ENCODE data around the gene HPSE2. TPM values are rescaled to one million over a fixed set of nuclear protein-coding genes. Genes with fewer than 3 reads are reported as not detected.
A peak's percentile ranks its signal among the peaks of the same experiment; 100 is the strongest.

HPSE2 gene
- total RNA-seq, 6 experiments from 2014 or later = 0.05 to 0.09 TPM; not detected in 4

GRCh38 chr10:98621630-98622029 is 614.0 kb downstream of the HPSE2 start:
- TF ChIP-seq, protein P1, sequence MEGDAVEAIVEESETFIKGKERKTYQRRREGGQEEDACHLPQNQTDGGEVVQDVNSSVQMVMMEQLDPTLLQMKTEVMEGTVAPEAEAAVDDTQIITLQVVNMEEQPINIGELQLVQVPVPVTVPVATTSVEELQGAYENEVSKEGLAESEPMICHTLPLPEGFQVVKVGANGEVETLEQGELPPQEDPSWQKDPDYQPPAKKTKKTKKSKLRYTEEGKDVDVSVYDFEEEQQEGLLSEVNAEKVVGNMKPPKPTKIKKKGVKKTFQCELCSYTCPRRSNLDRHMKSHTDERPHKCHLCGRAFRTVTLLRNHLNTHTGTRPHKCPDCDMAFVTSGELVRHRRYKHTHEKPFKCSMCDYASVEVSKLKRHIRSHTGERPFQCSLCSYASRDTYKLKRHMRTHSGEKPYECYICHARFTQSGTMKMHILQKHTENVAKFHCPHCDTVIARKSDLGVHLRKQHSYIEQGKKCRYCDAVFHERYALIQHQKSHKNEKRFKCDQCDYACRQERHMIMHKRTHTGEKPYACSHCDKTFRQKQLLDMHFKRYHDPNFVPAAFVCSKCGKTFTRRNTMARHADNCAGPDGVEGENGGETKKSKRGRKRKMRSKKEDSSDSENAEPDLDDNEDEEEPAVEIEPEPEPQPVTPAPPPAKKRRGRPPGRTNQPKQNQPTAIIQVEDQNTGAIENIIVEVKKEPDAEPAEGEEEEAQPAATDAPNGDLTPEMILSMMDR (IDR thresholded peaks at IDR 0.05) = no peak
- Mint-ChIP-seq H3K4me3 (no peak overlapping the region), H3K9me3 (no peaks in the 10 kb centered on the region), H3K4me1 (ENCODE audit: low read depth) (peaks cover 30% of the 10 kb centered on the region), H3K36me3 (ENCODE audit: low read depth) (no peaks in the 10 kb centered on the region), H3K27ac (no peak overlapping the region), H3K27me3 (ENCODE audit: insufficient read depth) (no peaks in the 10 kb centered on the region; the same call in 1 of the 2 replicates)
- no peak for DNase-seq

GRCh38 chr10:98620503-98620902 is 615.1 kb downstream of the HPSE2 start:
- Mint-ChIP-seq H3K36me3 (ENCODE audit: low read depth) (no peaks in the 10 kb centered on the region), H3K27me3 (ENCODE audit: insufficient read depth) (no peaks in the 10 kb centered on the region; the same call in 1 of the 2 replicates), H3K9me3 (no peaks in the 10 kb centered on the region), H3K27ac (no peak overlapping the region), H3K4me1 (ENCODE audit: low read depth) (peaks cover 30% of the 10 kb centered on the region), H3K4me3 (no peak overlapping the region)
- no peak for DNase-seq
- TF ChIP-seq, protein P1 (IDR thresholded peaks at IDR 0.05) = no peak

- H3K36me3 Mint-ChIP-seq (ENCODE audit: low read depth) = no peaks in the 10 kb centered on the region
- no peaks in the 10 kb centered on the region; the same call in 1 of the 2 replicates for H3K27me3 Mint-ChIP-seq (ENCODE audit: insufficient read depth)
- peaks cover 30% of the 10 kb centered on the region for H3K4me1 Mint-ChIP-seq (ENCODE audit: low read depth)
- TF ChIP-seq, protein P1 (IDR thresholded peaks at IDR 0.05) = no peak
- H3K9me3 Mint-ChIP-seq = no peaks in the 10 kb centered on the region
- DNase-seq = no peak
- no peak overlapping the region; the same call in 1 of the 2 replicates for H3K4me3 Mint-ChIP-seq
- H3K27ac Mint-ChIP-seq = peak overlapping the region; percentile 84
These were observed 616.2 kb downstream of the HPSE2 start for GRCh38 chr10:98619446-98619845.

GRCh38 chr10:98617906-98618520 is 617.6 kb downstream of the HPSE2 start:
- Mint-ChIP-seq H3K27ac (peak overlapping the region; percentile 84; the same call in 1 of the 2 replicates), H3K27me3 (ENCODE audit: insufficient read depth) (peaks cover 2% of the 10 kb centered on the region)

DNA sequence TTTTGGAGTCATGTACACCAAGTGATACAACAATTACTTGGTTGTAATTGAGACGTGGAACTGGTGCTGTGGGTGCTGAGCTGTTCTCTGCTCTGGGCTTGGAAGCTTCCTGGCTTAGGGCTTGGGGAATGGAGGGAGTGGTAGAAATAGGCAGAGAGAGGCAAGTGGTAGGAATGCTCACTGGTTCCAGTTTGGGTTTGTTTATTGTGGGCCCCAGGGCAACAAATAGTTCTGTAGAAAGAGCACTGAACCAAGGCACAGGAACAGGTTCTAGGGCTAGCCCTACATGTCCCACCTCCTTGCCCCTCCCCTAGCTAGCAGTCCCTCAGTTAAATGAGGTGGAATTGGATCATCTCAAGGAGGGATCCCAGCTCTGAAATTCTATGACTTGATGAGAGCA is 622.2 kb downstream of the HPSE2 start:
- Mint-ChIP-seq H3K36me3 (ENCODE audit: low read depth) (no peaks in the 10 kb centered on the region), H3K9me3 (no peaks in the 10 kb centered on the region), H3K4me3 (no peak overlapping the region), H3K27me3 (ENCODE audit: insufficient read depth) (peaks cover 2% of the 10 kb centered on the region; the same call in 1 of the 2 replicates), H3K27ac (no peak overlapping the region), H3K4me1 (ENCODE audit: low read depth) (peaks cover 38% of the 10 kb centered on the region)
- TF ChIP-seq, protein P1 (IDR thresholded peaks at IDR 0.05) = no peak
- DNase-seq = no peak

More at GRCh38 chr10:98617906-98618520, 617.6 kb downstream of the HPSE2 start:
- TF ChIP-seq, protein P1 (IDR thresholded peaks at IDR 0.05) = no peak
- H3K36me3 Mint-ChIP-seq (ENCODE audit: low read depth) = no peaks in the 10 kb centered on the region
- no peak overlapping the region for H3K4me3 Mint-ChIP-seq
- H3K9me3 Mint-ChIP-seq = no peaks in the 10 kb centered on the region
- no peak for DNase-seq
- peaks cover 30% of the 10 kb centered on the region for H3K4me1 Mint-ChIP-seq (ENCODE audit: low read depth)
